Prostate gland (tissue), 2 donors: Measurements from ENCODE around the gene PRPF38B. TPM values are rescaled to one million over a fixed set of nuclear protein-coding genes. Genes with fewer than 3 reads are reported as not detected.

Source experiments
- DNase-seq: peaks from one replicate; pipeline ENCODE4 v3.0.0-alpha.2; 2019; ENCODE audit warnings: low spot score
- H3K27ac ChIP-seq, 2 donors: fragments of 200-600 bp; sonication (generic); 2 replicates each; pipeline ENCODE4 v1.5.1; 2017 to 2019
- H3K27me3 ChIP-seq: fragments of 200-600 bp; sonication (generic); replicated peaks from 2 replicates; pipeline ENCODE4 v1.5.1; 2019; ENCODE audit not compliant: insufficient read depth
- H3K36me3 ChIP-seq, 2 donors: fragments of 200-600 bp; sonication (generic); 1 replicate in 1 of 2; 2 replicates in 1 of 2; pipeline versions ENCODE4 v1.5.1 to v1.8.1; 2017 to 2019
- H3K4me1 ChIP-seq: fragments of 200-600 bp; sonication (generic); replicated peaks from 2 replicates; pipeline ENCODE4 v1.5.1; 2019
- H3K4me3 ChIP-seq, 2 donors: fragments of 200-600 bp; sonication (generic); 2 replicates each; pipeline ENCODE4 v1.5.1; 2017 to 2019
- H3K9me3 ChIP-seq: fragments of 200-600 bp; sonication (generic); 2 replicates; pipeline ENCODE4 v1.5.1; 2017
- POLR2A ChIP-seq: fragments of 450-650 bp; IDR thresholded peaks from one replicate; pipeline ENCODE4 v1.6.1; 2016; ENCODE audit warnings: antibody characterized with exemption, mild to moderate bottlenecking
- POLR2AphosphoS5 ChIP-seq: sonication (generic); formaldehyde crosslinking; IDR thresholded peaks from one replicate; pipeline ENCODE4 v1.6.1; 2017; ENCODE audit warnings: antibody characterized with exemption
- WGBS: methylation state at CpG from one replicate; pipeline ENCODE4 v1.1.5; 2018; 5-methylcytosine and 5-hydroxymethylcytosine counted together
- intact Hi-C: fragments of 100-400 bp; cut with DNase I; formaldehyde crosslinking; loops from one replicate; pipeline ENCODE4 v1.14.2; 2022
- total RNA-seq, 2 donors: library from RNA; depleted of rRNA; stranded (reverse); fragments of >200 nt; gene quantifications; one replicate each; pipeline ENCODE4 v1.1.0, GENCODE V29; 2016
- TF ChIP-seq, protein P1 (sequence below), 4 experiments: fragments of 200-600 bp in 2 of 4; fragments of 450-650 bp in 2 of 4; sonication (generic) in 2 of 4; IDR thresholded peaks; 1 replicate in 3 of 4; 2 replicates in 1 of 4; pipeline ENCODE4 v1.5.1; 2016 to 2019; ENCODE audit warnings: antibody characterized with exemption in 4 of 4, mild to moderate bottlenecking in 2 of 4, moderate library complexity in 2 of 4

The PRPF38B gene
- total RNA-seq, 2 donors from 2014 or later = 18.9 to 24.2 TPM

DNA sequence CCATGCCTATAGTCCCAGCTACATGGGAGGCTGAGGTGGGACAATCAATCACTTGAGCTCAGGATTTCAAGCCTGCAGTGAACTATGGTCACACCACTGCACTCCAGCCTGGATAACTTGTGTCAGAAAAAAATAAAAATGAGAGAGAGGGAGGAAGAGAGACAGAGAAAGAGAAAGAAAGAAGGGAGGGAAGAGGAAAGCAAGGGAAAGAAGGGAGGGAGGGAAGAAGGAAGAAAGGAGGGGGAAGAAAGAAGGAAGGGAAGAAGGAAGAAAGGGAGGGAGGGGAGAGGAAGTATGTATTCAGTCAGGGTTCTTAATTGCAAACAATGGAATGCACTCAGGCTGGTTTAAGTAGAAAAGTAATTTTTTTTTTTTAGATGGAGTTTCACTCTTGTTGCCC, 23.3 kb upstream of the PRPF38B start:
- Histone ChIP-seq H3K4me1 (no peaks in the 10 kb centered on the region), H3K27me3 (no peaks in the 10 kb centered on the region), H3K4me3 (no peak overlapping the region), H3K36me3 (no peaks in the 10 kb centered on the region), H3K9me3 (no peaks in the 10 kb centered on the region), H3K27ac (no peak overlapping the region)
- no peak for TF ChIP-seq POLR2AphosphoS5
- TF ChIP-seq POLR2A = no peak
- TF ChIP-seq, protein P1, sequence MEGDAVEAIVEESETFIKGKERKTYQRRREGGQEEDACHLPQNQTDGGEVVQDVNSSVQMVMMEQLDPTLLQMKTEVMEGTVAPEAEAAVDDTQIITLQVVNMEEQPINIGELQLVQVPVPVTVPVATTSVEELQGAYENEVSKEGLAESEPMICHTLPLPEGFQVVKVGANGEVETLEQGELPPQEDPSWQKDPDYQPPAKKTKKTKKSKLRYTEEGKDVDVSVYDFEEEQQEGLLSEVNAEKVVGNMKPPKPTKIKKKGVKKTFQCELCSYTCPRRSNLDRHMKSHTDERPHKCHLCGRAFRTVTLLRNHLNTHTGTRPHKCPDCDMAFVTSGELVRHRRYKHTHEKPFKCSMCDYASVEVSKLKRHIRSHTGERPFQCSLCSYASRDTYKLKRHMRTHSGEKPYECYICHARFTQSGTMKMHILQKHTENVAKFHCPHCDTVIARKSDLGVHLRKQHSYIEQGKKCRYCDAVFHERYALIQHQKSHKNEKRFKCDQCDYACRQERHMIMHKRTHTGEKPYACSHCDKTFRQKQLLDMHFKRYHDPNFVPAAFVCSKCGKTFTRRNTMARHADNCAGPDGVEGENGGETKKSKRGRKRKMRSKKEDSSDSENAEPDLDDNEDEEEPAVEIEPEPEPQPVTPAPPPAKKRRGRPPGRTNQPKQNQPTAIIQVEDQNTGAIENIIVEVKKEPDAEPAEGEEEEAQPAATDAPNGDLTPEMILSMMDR (IDR thresholded peaks at IDR 0.05) = no peak
- intact Hi-C loops = no loop called here
- no peak for DNase-seq

DNA sequence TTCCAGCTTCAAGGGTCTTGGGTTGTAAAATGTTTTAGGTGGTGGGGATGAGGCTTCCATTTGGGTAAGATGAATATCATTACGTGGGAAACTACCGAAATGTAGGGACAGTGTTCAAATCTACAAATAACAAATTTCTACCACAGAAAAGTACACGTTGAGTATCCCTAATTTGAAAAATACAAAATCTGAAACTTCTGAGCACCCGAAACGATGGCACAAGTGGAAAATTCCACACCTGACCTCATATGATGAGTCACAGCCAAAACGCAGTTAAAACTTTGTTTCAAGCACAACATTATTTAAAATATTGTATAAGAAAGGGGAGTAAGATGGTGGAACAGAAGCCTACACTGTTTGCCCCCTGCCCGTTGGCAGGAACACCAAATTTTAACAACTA, 22.4 kb upstream of the PRPF38B start:
- Histone ChIP-seq H3K4me3 (no peak overlapping the region), H3K27ac (no peak overlapping the region), H3K27me3 (no peaks in the 10 kb centered on the region), H3K4me1 (no peaks in the 10 kb centered on the region), H3K36me3 (no peaks in the 10 kb centered on the region), H3K9me3 (no peaks in the 10 kb centered on the region)
- no peak for DNase-seq
- intact Hi-C loops = no loop called here
- 74% methylated on average over 7 of the region's 7 CpGs for WGBS
- TF ChIP-seq POLR2AphosphoS5 = no peak
- TF ChIP-seq POLR2A = no peak
- TF ChIP-seq, protein P1 (IDR thresholded peaks at IDR 0.05) = no peak

DNA sequence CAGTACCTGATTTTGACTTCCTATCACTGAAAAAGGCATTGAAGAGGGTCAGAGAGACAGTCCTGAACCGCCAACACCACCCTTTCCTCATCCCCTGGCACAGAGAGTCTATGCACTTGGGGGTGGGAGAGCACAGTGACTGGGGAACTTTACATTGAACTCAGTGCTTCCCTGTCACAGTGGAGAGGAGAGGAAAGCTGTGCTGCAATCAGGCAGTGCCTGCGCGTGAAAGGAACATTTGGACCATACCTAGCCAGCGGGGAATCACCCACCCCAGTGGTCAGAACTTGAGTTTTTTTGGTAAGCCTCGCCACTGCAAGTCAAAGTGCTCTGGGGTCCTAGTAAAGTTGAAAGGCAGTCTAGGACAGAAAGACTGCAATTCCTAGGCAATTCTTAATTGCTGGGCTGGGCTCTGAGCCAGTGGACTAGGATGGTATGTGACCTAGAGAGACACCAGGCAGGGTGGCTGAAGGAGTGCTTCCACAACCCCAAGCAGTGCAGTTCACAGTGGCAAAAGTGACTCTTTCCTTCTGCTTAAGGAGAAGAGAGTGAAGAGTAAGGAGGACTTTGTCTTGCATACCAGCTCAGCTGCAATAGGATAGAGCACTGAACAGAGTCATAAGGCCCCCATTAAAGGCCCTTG, 21.9 kb upstream of the PRPF38B start:
- Histone ChIP-seq H3K4me1 (no peaks in the 10 kb centered on the region), H3K27ac (no peak overlapping the region), H3K36me3 (no peaks in the 10 kb centered on the region), H3K4me3 (no peak overlapping the region), H3K27me3 (no peaks in the 10 kb centered on the region), H3K9me3 (no peaks in the 10 kb centered on the region)
- intact Hi-C loops = no loop called here
- no peak for DNase-seq
- 92% methylated on average over 5 of the region's 5 CpGs for WGBS
- TF ChIP-seq POLR2A (no peak), POLR2AphosphoS5 (no peak)
- TF ChIP-seq, protein P1 (IDR thresholded peaks at IDR 0.05) = no peak

DNA sequence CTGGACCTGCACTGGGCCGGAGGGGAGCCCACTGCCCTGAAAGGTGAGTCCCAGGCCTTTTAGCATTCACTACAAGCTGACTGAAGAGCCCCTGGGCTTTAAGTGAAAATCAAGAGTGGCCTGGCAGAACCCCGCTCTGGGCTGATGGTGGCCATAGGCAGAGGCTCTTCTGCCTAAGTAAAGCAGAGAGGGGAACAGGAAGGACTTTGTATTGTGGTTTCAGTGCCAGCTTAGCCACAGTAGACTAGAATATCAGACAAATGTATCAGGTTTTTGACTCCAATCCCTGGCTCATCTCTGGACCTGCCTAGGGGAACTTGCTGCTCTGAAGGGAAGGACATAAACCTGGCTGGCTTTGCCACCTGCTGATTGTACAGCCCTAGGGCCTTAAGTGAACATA, 21.0 kb upstream of the PRPF38B start:
- H3K4me3 ChIP-seq = no peak overlapping the region
- 93% methylated on average over 2 of the region's 2 CpGs for WGBS
- no peaks in the 10 kb centered on the region for H3K9me3 ChIP-seq
- no peaks in the 10 kb centered on the region for H3K4me1 ChIP-seq
- no peak overlapping the region for H3K27ac ChIP-seq
- no peak for DNase-seq
- H3K36me3 ChIP-seq = no peaks in the 10 kb centered on the region
- TF ChIP-seq POLR2A = no peak
- no peak for TF ChIP-seq POLR2AphosphoS5
- TF ChIP-seq, protein P1 (IDR thresholded peaks at IDR 0.05) = no peak
- H3K27me3 ChIP-seq = no peaks in the 10 kb centered on the region
- intact Hi-C loops = no loop called here

DNA sequence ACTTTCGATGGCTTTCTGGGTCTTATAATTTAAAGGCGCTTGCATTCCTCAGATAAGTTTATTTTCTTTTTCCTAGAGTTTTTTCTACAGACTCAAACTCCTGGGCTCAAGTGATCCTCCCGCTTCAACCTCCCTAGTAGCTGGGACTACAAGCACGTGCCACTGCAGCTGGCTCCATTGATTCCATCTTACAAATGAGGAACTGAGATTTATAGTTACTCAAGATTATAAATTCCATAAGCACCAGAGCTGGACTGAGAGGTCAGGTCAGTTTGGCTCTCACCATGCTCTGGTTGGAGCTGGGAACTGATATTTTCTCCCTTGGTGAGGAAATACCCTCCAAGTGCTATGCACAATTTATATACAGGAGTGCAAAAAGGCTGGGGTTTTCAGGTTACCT, 13.4 kb upstream of the PRPF38B start:
- Histone ChIP-seq H3K36me3 (no peaks in the 10 kb centered on the region), H3K27me3 (no peaks in the 10 kb centered on the region), H3K4me3 (no peak overlapping the region), H3K9me3 (no peaks in the 10 kb centered on the region), H3K4me1 (no peaks in the 10 kb centered on the region), H3K27ac (no peak overlapping the region)
- 75% methylated on average over 4 of the region's 4 CpGs for WGBS
- DNase-seq = no peak
- intact Hi-C loops = no loop called here
- TF ChIP-seq, protein P1 (IDR thresholded peaks at IDR 0.05) = no peak
- TF ChIP-seq POLR2A = no peak
- TF ChIP-seq POLR2AphosphoS5 = no peak
